Measurements from ENCODE around the gene GLIS1.

GLIS1 gene

DNA sequence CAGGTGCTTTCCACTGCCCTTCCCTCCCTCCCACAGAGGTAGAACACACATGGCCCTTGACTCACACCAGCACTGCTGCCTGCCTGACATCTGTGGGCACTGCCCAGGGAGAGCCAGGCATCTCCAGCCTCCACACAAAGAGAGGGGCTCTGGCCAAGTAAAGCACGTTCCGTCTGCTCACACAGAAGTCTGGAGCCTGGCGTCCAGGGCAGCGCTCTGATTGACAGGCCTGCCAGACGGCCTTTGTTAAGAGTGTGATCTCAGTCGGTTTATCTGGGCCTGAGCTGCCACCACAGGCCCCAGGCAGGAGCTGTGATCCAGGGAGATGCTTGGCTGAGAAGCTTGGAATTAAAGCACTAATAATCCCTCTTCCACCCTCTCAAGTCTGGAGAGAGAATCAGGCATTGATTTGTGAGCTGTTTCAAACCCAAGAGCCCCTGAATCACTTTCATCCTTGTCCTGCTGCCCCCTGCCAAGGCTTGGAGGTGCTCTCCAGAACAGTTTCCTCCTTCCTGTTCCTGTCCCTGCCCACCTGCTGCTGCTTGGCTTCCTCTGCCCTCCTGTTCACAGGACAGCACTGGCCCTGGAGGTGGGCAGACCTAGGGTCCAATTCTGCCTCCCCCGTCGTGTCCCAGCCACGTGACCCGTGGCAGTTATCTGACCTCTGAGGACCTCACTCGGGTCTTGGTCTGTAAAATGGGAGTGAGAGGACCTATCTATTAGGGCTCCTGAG, 276.0 kb downstream of the GLIS1 start:
- H4K91ac ChIP-seq (ENCODE audit: low read length) = no peak overlapping the region
- H3K9ac ChIP-seq (ENCODE audit: low read length) = no peak overlapping the region
- DNase-seq = no peak
- no peak overlapping the region for H3K27ac ChIP-seq (ENCODE audit: low read length, poor library complexity, severe bottlenecking)
- H2BK12ac ChIP-seq (ENCODE audit: low read length in 2 of 2) = peak overlapping the region in 1 of 2 experiments; percentile 15
- H3K4ac ChIP-seq (ENCODE audit: low read depth in 1 of 2, low read length in 2 of 2) = no peak overlapping the region
- no peak overlapping the region for H3K14ac ChIP-seq (ENCODE audit: low read length in 2 of 2)
- no peaks in the 10 kb centered on the region for H3K9me3 ChIP-seq (ENCODE audit: control insufficient read depth, low read length)
- WGBS = 66% methylated on average over 11 of the region's 11 CpGs
- no peak overlapping the region for H3K4me3 ChIP-seq (ENCODE audit: insufficient read depth in 1 of 2, low read depth in 1 of 2, low read length in 2 of 2)
- H2BK120ac ChIP-seq (ENCODE audit: low read depth, low read length) = no peak overlapping the region
- no peak overlapping the region for H2AFZ ChIP-seq (ENCODE audit: low read depth, low read length)
- H3K36me3 ChIP-seq (ENCODE audit: control insufficient read depth in 1 of 2, insufficient read depth in 2 of 2, low read depth in 1 of 2, low read length in 2 of 2) = no peaks in the 10 kb centered on the region
- peaks cover 5% of the 10 kb centered on the region for H3K4me1 ChIP-seq (ENCODE audit: control insufficient read depth, insufficient read depth, low read depth, low read length)
- no peak overlapping the region for H3K23ac ChIP-seq (ENCODE audit: low read length in 2 of 2)
- H3K18ac ChIP-seq (ENCODE audit: low read depth in 1 of 2, low read length in 2 of 2) = no peak overlapping the region
- H2AK5ac ChIP-seq (ENCODE audit: low read length, severe bottlenecking) = no peak overlapping the region
- H2BK5ac ChIP-seq (ENCODE audit: low read depth, low read length, poor library complexity, severe bottlenecking) = no peak overlapping the region
- H3K27me3 ChIP-seq (ENCODE audit: control insufficient read depth in 1 of 2, insufficient read depth in 1 of 2, low read length in 2 of 2) = peaks cover 0 to 48% of the 10 kb centered on the region in 2 experiments
- H4K8ac ChIP-seq (ENCODE audit: low read length) = no peak overlapping the region
- H3K79me1 ChIP-seq (replicated peaks; ENCODE audit: low read length, poor library complexity, severe bottlenecking) = no peaks in the 10 kb centered on the region
- H3K4me2 ChIP-seq (ENCODE audit: low read length, poor library complexity, severe bottlenecking) = no peak overlapping the region
- no peak overlapping the region for H2BK15ac ChIP-seq (ENCODE audit: low read depth, poor library complexity, severe bottlenecking)

GRCh38 chr1:53462193-53462592, 276.8 kb downstream of the GLIS1 start:
- WGBS = 93% methylated on average over 6 of the region's 6 CpGs
- Histone ChIP-seq H3K79me1 (replicated peaks; ENCODE audit: low read length, poor library complexity, severe bottlenecking) (no peaks in the 10 kb centered on the region), H3K27ac (ENCODE audit: low read length, poor library complexity, severe bottlenecking) (no peak overlapping the region), H3K18ac (ENCODE audit: low read depth in 1 of 2, low read length in 2 of 2) (no peak overlapping the region), H2AFZ (ENCODE audit: low read depth, low read length) (no peak overlapping the region), H2BK120ac (ENCODE audit: low read depth, low read length) (no peak overlapping the region), H3K27me3 (ENCODE audit: control insufficient read depth in 1 of 2, insufficient read depth in 1 of 2, low read length in 2 of 2) (peaks cover 0 to 46% of the 10 kb centered on the region in 2 experiments), H2BK5ac (ENCODE audit: low read depth, low read length, poor library complexity, severe bottlenecking) (no peak overlapping the region), H3K9ac (ENCODE audit: low read length) (no peak overlapping the region), H3K23ac (ENCODE audit: low read length in 2 of 2) (no peak overlapping the region), H4K91ac (ENCODE audit: low read length) (no peak overlapping the region), H3K36me3 (ENCODE audit: control insufficient read depth in 1 of 2, insufficient read depth in 2 of 2, low read depth in 1 of 2, low read length in 2 of 2) (no peaks in the 10 kb centered on the region), H3K4me1 (ENCODE audit: control insufficient read depth, insufficient read depth, low read depth, low read length) (peaks cover 5% of the 10 kb centered on the region), H3K9me3 (ENCODE audit: control insufficient read depth, low read length) (no peaks in the 10 kb centered on the region), H2BK12ac (ENCODE audit: low read length in 2 of 2) (no peak overlapping the region), H4K8ac (ENCODE audit: low read length) (no peak overlapping the region), H3K4me2 (ENCODE audit: low read length, poor library complexity, severe bottlenecking) (no peak overlapping the region), H3K14ac (ENCODE audit: low read length in 2 of 2) (no peak overlapping the region), H2AK5ac (ENCODE audit: low read length, severe bottlenecking) (no peak overlapping the region), H3K4me3 (ENCODE audit: insufficient read depth in 1 of 2, low read depth in 1 of 2, low read length in 2 of 2) (no peak overlapping the region), H2BK15ac (ENCODE audit: low read depth, poor library complexity, severe bottlenecking) (no peak overlapping the region), H3K4ac (ENCODE audit: low read depth in 1 of 2, low read length in 2 of 2) (no peak overlapping the region)
- DNase-seq = no peak

- H2AK5ac ChIP-seq (ENCODE audit: low read length, severe bottlenecking) = no peak overlapping the region
- H3K9ac ChIP-seq (ENCODE audit: low read length) = no peak overlapping the region
- no peak overlapping the region for H3K4ac ChIP-seq (ENCODE audit: low read depth in 1 of 2, low read length in 2 of 2)
- H2BK12ac ChIP-seq (ENCODE audit: low read length in 2 of 2) = no peak overlapping the region
- no peak overlapping the region for H3K18ac ChIP-seq (ENCODE audit: low read depth in 1 of 2, low read length in 2 of 2)
- peaks cover 0 to 45% of the 10 kb centered on the region in 2 experiments for H3K27me3 ChIP-seq (ENCODE audit: control insufficient read depth in 1 of 2, insufficient read depth in 1 of 2, low read length in 2 of 2)
- H3K36me3 ChIP-seq (ENCODE audit: control insufficient read depth in 1 of 2, insufficient read depth in 2 of 2, low read depth in 1 of 2, low read length in 2 of 2) = no peaks in the 10 kb centered on the region
- H4K91ac ChIP-seq (ENCODE audit: low read length) = no peak overlapping the region
- no peaks in the 10 kb centered on the region for H3K9me3 ChIP-seq (ENCODE audit: control insufficient read depth, low read length)
- WGBS = 95% methylated on average over 25 of the region's 25 CpGs
- no peak overlapping the region for H2AFZ ChIP-seq (ENCODE audit: low read depth, low read length)
- no peak overlapping the region for H2BK5ac ChIP-seq (ENCODE audit: low read depth, low read length, poor library complexity, severe bottlenecking)
- no peak overlapping the region for H2BK120ac ChIP-seq (ENCODE audit: low read depth, low read length)
- DNase-seq = no peak
- no peak overlapping the region for H4K8ac ChIP-seq (ENCODE audit: low read length)
- H2BK15ac ChIP-seq (ENCODE audit: low read depth, poor library complexity, severe bottlenecking) = no peak overlapping the region
- no peak overlapping the region for H3K23ac ChIP-seq (ENCODE audit: low read length in 2 of 2)
- H3K14ac ChIP-seq (ENCODE audit: low read length in 2 of 2) = peak overlapping the region in 1 of 2 experiments; percentile 42
- no peak overlapping the region for H3K4me2 ChIP-seq (ENCODE audit: low read length, poor library complexity, severe bottlenecking)
- no peak overlapping the region for H3K27ac ChIP-seq (ENCODE audit: low read length, poor library complexity, severe bottlenecking)
- H3K4me3 ChIP-seq (ENCODE audit: insufficient read depth in 1 of 2, low read depth in 1 of 2, low read length in 2 of 2) = no peak overlapping the region
- H3K79me1 ChIP-seq (replicated peaks; ENCODE audit: low read length, poor library complexity, severe bottlenecking) = no peaks in the 10 kb centered on the region
- peaks cover 7% of the 10 kb centered on the region for H3K4me1 ChIP-seq (ENCODE audit: control insufficient read depth, insufficient read depth, low read depth, low read length)
These were observed 277.5 kb downstream of the GLIS1 start for GRCh38 chr1:53461323-53462044.

DNA sequence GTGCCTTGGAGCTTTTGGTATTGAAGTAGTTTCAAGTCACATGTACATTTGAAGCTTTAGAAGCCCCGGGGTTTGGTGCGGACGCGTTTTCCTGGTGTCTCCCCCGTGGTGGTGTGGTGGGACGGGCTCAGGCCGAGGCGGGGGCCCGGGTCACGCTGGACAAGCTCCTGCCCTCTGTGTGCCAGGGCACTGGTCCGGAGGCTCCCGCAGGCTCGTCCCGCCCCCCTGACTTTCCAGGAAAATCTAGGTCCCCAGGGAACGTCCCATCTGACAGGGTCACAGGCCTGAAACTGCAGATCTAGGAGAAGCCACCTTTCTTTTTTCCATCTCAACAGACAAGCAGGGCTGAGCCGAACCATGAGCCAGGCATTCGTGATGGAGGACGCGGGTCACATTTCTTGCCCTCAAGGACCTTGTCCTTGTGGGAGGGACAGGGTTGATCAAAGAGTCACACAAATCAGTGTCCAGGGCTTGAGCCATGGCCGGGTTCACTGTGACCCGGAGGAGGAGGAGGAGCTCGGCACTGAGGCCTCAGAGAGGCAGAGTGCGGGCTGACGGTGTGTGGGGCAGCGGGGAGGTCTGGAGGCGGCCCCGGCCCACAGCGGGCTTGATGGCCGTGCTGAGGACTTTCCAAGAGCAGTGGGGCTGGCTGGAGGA, 278.2 kb downstream of the GLIS1 start:
- Histone ChIP-seq H3K36me3 (ENCODE audit: control insufficient read depth in 1 of 2, insufficient read depth in 2 of 2, low read depth in 1 of 2, low read length in 2 of 2) (no peaks in the 10 kb centered on the region), H2BK5ac (ENCODE audit: low read depth, low read length, poor library complexity, severe bottlenecking) (no peak overlapping the region), H2BK12ac (ENCODE audit: low read length in 2 of 2) (no peak overlapping the region), H2BK120ac (ENCODE audit: low read depth, low read length) (no peak overlapping the region), H3K4me3 (ENCODE audit: insufficient read depth in 1 of 2, low read depth in 1 of 2, low read length in 2 of 2) (no peak overlapping the region), H3K9ac (ENCODE audit: low read length) (no peak overlapping the region), H3K4me2 (ENCODE audit: low read length, poor library complexity, severe bottlenecking) (no peak overlapping the region), H4K91ac (ENCODE audit: low read length) (no peak overlapping the region), H3K9me3 (ENCODE audit: control insufficient read depth, low read length) (no peaks in the 10 kb centered on the region), H3K18ac (ENCODE audit: low read depth in 1 of 2, low read length in 2 of 2) (no peak overlapping the region), H3K27ac (ENCODE audit: low read length, poor library complexity, severe bottlenecking) (no peak overlapping the region), H3K23ac (ENCODE audit: low read length in 2 of 2) (no peak overlapping the region), H3K4me1 (ENCODE audit: control insufficient read depth, insufficient read depth, low read depth, low read length) (peaks cover 7% of the 10 kb centered on the region), H3K79me1 (replicated peaks; ENCODE audit: low read length, poor library complexity, severe bottlenecking) (no peaks in the 10 kb centered on the region), H2BK15ac (ENCODE audit: low read depth, poor library complexity, severe bottlenecking) (no peak overlapping the region), H3K27me3 (ENCODE audit: control insufficient read depth in 1 of 2, insufficient read depth in 1 of 2, low read length in 2 of 2) (peaks cover 0 to 51% of the 10 kb centered on the region in 2 experiments), H3K14ac (ENCODE audit: low read length in 2 of 2) (no peak overlapping the region), H4K8ac (ENCODE audit: low read length) (no peak overlapping the region), H2AK5ac (ENCODE audit: low read length, severe bottlenecking) (no peak overlapping the region), H2AFZ (ENCODE audit: low read depth, low read length) (no peak overlapping the region), H3K4ac (ENCODE audit: low read depth in 1 of 2, low read length in 2 of 2) (no peak overlapping the region)
- 94% methylated on average over 25 of the region's 29 CpGs for WGBS
- no peak for DNase-seq
